ENCODE data around the gene TMPRSS7. TPM values are rescaled to one million over a fixed set of nuclear protein-coding genes. Genes with fewer than 3 reads are reported as not detected.

The TMPRSS7 gene
- total RNA-seq, 1 donor from 2014 or later = not detected

DNA sequence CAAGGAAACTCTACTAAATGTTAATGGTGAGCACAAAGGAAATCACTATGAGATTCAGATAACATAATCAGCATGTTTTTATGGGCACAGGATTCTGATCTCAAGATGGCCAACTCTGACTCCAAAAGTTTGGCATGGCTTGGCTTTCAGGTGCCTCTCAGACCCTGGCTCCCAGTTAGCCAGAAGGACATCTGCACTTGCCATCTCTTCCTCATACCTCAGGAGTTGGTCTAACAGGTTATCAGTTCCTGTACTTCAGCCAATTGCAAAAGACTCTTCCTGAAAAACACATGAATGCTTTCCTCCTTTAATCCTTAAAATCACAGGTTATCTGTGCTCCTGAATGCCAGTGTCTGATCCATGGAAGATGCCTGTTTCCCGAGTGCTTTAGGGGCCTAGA is 25.0 kb downstream of the TMPRSS7 start:
- intact Hi-C loops (cut with micrococcal nuclease) = no loop called here

DNA sequence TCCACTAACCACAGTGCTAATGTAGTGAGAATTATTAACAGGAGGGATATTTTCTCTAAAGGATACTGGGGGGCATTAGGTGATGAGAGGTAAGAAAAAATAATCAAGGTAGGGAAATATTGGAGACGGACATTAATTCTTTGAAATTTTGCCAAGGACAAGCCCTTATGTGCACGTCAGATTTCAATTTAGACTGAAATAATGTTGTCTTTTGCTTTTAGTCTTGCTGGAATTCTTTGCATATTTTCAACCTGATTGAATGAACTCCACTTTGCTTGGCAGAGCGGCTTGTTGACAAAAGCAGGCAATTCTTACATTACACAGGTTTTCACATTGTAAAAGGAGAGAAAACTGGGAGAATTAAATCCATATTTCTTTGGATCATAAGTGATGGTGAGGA is 26.6 kb downstream of the TMPRSS7 start:
- intact Hi-C loops (cut with micrococcal nuclease) = no loop called here

- intact Hi-C loops (cut with micrococcal nuclease) = loop anchor here (1.0 kb wide), 5 partner anchors 29 to 1624 kb away; partner anchors contain the start of genes SLC35A5 and USF3
Observed at GRCh38 chr3:112072387-112073060, 38.0 kb downstream of the TMPRSS7 start.

GRCh38 chr3:112074006-112074405 is 39.5 kb downstream of the TMPRSS7 start:
- intact Hi-C loops (cut with micrococcal nuclease) = no loop called here

DNA sequence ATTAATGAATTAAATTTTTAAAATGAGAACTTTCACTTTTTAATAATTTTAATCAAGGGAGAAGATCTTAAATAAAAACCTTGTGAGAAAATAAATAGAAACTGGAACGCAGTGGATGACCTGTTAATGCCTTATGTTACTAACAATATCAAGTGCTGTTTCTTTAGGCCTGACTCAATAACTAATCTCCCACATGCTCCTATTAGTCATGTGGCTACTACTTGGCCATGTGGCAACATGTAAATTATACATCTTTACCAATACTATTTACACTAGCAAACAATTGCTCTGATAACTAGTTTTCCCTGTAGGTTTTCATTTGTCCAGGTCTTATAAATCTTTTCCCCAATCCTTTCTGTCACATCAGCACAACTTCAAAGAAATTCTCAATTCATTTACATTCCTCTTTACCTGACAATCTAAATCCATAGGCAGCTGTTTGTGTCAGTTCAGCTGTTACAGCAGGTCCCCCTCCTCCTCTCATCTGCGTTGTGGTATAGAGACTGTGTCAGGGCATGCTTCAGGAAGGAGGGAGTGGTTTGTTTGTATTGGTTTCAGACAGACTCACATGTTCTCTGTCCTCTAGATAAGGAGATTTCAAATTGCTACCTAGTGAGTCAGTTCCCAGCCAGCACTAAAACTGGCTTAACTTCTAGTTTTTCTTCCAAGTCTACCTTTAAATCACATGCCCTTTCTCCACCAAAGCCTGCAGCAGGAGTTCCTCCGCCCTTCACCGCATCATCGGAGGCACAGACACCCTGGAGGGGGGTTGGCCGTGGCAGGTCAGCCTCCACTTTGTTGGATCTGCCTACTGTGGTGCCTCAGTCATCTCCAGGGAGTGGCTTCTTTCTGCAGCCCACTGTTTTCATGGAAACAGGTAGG is 40.3 kb downstream of the TMPRSS7 start:
- intact Hi-C loops (cut with micrococcal nuclease) = loop anchor here (1.0 kb wide), 1 partner anchor 11 kb away; the partner anchor contains the start of gene C3orf52

- intact Hi-C loops (cut with micrococcal nuclease) = no loop called here
Observed at GRCh38 chr3:112078125-112079083, 43.9 kb downstream of the TMPRSS7 start.

GRCh38 chr3:112083239-112083638 is 48.7 kb downstream of the TMPRSS7 start:
- intact Hi-C loops (cut with micrococcal nuclease) = loop anchor here (10.0 kb wide), 2 partner anchors 652 to 1452 kb away; partner anchors contain the start of gene SIDT1

DNA sequence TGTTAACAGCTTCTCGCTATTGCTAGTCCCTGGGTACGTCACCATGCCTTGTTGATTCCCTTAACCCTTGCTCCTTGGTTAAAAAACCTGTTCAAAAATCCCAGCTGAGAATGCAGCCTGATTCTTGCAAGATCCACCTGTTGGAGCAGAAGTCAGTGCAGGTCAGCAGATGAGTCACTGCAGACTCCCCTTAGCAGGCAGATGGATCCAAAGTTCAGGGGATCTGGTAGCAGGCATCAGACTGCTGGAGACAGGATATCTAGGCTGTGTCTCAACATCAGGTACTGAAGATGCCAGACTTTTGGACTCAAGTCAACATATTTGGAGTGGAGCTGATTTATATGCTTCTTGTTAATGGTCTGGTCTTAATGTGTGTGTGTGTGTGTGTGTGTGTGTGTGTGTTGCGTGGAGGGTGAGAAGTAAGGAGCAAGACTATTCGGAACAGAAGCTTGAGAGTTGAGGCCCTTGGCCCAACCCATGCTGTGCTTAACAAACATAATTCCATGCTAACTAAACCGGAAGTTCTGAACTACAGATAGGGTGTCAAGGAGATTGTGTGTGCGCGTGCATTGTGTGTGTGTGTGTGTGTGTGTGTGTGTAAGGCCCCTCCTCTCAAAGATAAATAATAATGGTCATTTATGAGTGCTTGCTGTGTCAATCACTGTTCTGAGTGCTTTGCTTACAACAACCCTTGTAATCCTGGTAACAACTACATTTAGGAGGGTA is 50.6 kb downstream of the TMPRSS7 start:
- intact Hi-C loops (cut with micrococcal nuclease) = loop anchor here (5.0 to 10.0 kb wide), 3 partner anchors 538 to 1450 kb away; partner anchors contain the start of gene SIDT1

GRCh38 chr3:112085735-112086075 is 51.2 kb downstream of the TMPRSS7 start:
- intact Hi-C loops (cut with micrococcal nuclease) = loop anchor here (1.0 to 10.0 kb wide), 8 partner anchors 10 to 1449 kb away; partner anchors contain the start of genes ABHD10, GCSAM, SIDT1 and SLC35A5

DNA sequence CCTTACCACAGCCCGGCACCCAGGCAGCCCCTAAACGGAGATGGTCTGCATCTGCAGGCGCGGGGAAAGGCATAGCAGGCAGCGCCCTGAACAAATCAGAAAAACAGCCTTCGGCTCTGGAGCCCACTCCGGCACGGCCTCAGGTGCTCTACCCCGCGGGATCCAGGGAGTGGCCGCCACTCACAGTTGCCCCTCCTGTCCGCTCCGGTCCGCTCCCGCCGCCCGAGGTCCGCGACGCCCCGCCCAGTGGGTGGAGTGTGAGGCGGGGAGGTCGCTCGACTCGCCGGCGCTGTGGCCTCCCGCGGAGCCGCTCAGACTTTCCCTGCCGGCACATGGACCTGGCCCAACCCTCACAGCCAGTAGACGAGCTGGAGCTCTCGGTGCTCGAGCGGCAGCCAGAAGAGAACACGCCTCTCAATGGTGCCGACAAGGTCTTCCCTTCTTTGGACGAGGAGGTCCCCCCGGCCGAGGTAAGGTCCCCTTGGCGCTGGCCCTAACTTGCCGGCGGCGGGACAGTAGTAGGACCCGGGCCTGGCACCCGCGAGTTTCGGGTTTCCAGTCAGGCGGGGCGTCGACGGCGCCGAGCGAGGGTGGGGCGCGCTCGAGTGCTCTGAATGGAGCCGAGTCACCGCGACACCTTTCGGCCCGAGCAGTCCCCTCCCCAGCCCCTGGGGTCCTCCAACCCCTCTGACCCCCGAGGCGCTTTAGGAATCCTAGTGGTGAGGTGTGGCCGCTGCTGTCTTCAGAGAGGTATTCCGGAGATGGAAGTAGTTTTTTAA is 51.7 kb downstream of the TMPRSS7 start, which contains the start of gene C3orf52:
C3orf52 (plus strand) TSS at position 314 of the 779 bp plus-strand sequence; CDS start at position 333, 19 bp downstream.
- intact Hi-C loops (cut with micrococcal nuclease) = loop anchor here (1.0 to 10.0 kb wide), 8 partner anchors 11 to 1449 kb away; partner anchors contain the start of genes ABHD10, GCSAM, SIDT1 and SLC35A5

- intact Hi-C loops (cut with micrococcal nuclease) = loop anchor here (1.0 to 10.0 kb wide), 8 partner anchors 12 to 1448 kb away; partner anchors contain the start of genes ABHD10, GCSAM, SIDT1 and SLC35A5
Observed at GRCh38 chr3:112086875-112087524, 52.5 kb downstream of the TMPRSS7 start.

GRCh38 chr3:112087746-112088145 is 53.2 kb downstream of the TMPRSS7 start:
- intact Hi-C loops (cut with micrococcal nuclease) = loop anchor here (2.0 to 10.0 kb wide), 4 partner anchors 45 to 1447 kb away; partner anchors contain the start of genes GCSAM and SIDT1

DNA sequence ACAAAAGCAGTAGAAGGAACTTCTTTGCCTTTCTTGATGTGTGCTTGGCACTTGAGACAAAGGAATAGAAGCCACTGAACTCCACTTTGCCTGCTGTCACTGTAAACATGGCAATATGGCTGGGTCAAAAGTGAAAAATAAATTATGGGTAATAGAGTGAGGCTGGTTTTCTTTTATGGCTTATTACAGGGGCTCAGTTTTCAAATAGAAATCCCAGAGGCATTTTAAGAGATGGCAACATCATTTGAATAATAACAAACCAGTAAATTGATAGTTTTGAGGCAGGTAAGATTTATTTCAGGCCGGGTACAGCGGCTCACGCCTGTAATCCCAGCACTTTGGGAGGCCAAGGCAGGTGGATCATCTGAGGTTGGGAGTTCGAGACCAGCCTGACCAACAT is 54.4 kb downstream of the TMPRSS7 start:
- intact Hi-C loops (cut with micrococcal nuclease) = loop anchor here (5.0 to 10.0 kb wide), 3 partner anchors 542 to 1446 kb away; partner anchors contain the start of gene SIDT1

DNA sequence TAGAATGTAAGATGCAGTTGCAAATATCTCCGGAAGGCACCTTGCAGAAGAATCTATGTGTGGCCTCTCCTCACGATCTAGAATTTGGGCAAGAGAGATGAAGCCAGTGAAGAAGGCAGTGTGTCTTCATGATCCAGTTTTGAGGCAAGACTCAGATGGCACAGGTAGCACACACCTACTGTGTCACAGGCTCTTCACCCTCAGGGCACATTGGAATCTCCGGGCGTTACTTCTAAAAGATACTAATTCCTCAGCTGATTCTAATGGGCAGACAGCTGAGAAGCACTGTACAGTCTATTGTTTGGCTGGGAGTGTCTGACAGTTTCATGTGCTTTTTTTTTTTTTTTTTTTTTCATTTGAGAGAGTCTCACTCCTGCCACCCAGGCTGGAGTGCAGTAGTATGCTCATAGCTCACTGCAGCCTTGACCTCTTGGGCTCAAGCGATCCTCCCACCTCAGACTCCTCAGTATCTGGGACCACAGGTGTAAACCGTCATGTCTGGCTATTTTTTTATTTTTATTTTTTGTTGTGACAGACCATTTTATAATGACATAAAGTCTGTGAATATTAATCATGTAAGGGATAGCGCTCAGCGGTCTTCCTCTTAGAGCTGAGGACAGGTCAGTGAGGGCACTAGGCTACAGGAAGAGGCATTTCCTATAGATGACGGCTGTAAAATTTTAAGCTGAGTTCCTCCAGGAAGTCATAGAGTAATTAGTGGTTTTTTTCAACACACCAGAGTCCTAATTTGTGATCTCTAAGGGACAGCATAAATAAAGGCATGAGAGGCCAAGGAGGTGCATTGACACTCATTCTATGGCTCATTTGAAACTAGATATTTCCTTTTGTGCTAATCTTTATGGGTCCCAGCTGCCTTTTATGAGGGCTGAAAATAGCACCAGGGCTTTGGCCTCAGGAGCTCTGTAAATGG is 55.7 kb downstream of the TMPRSS7 start:
- intact Hi-C loops (cut with micrococcal nuclease) = loop anchor here (5.0 to 10.0 kb wide), 3 partner anchors 543 to 1445 kb away; partner anchors contain the start of gene SIDT1

DNA sequence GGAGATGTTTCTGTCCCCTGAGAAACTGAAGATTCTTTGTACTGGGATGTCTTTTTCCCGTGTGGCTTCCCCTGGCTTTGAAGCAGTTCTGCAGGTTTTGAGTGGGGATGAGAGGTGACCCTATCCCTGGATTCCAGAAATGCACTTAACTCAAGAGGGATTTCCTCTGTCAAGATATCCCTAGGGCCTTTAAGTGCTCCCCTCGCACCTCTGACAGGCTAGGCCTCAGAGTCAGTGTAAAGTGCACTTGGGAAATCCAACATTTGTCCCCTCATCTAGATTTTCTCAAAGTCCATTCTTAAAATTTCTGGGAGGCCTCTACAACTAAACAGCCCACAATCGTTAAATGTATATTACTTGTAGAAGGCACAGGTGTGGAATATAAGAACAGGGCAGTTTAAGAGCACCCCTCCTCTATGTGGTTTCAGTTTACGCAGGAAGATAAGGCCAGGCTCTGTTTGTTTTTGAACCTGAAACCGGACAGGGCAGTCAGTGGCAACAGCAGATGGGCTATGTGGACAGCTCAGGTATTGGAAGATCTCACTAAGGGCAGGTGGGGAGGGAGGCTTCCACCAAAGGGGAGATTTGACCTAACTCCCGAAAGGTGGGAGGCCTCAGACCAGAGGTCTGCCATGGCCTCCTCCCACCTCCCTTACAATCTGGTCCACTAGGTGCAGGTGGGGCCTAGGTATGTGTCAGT is 56.5 kb downstream of the TMPRSS7 start:
- intact Hi-C loops (cut with micrococcal nuclease) = no loop called here

DNA sequence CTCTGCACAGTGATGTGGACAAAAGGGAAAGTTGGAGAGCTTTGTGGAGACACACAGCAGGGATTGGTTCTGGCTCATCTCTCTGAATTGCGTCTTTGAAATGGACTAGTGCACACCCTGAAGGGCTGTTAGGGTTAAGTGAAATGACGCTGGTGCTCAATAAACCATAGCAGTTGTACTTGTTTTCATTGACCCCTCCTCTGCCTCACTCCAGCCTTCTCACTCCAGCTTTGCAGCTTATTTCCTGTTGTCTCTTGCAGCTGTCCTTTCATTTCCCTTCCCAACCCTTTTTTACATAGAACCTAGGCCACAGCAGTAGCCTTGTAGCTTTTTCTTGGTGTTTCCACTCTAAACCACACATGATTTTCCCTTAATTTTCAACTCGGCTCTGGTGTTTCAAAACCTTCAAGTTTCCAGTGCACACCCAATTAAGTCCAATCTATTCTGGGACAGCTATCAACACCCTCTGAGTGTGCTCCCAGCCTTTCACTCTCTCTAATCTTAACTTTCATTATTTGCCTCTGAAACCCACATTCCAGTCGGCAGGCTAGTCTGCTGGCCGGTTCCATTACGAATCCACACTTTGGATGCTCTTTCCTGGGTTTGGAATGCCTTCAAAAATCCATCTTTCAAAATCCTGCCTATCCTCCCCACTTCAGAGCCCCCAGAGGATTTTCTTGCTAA is 58.1 kb downstream of the TMPRSS7 start:
- intact Hi-C loops (cut with micrococcal nuclease) = no loop called here
